VCaP (cell line): ENCODE measurements around the gene UCHL5.

Experiments used
- H3K27ac ChIP-seq: fragments of 450-650 bp; 2 replicates; pipeline ENCODE4 v1.5.1; 2017
- CTCF ChIP-seq: fragments of 450-650 bp; conservative IDR thresholded peaks from 2 replicates; pipeline ENCODE4 v1.5.1; 2017; ENCODE audit warnings: mild to moderate bottlenecking, moderate library complexity

The UCHL5 gene

DNA sequence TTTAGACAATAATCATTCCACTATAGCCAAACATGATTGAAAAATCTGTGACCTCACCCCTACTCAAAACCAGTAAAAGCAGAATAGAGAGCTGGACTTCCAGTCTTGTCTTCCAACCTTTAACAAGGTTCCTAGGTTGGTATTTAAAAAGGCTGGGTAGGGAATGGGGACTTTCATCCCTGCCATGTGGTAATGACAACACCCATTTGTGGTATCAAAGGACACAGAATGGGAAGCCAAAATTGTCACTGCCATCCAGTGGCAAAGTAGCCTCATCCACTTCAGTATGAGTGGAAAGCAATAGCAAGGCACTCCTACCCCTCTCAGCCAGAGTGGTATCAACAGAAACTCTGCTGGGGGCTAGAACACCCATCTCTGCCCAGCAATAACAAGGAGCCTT, 33.9 kb downstream of the UCHL5 start:
- TF ChIP-seq CTCF, result no peak
- no peak overlapping the region for H3K27ac ChIP-seq

- H3K27ac ChIP-seq, result no peak overlapping the region
- TF ChIP-seq CTCF, result peak; percentile 76
These were observed 39.6 kb downstream of the UCHL5 start for GRCh38 chr1:193019442-193020026.

DNA sequence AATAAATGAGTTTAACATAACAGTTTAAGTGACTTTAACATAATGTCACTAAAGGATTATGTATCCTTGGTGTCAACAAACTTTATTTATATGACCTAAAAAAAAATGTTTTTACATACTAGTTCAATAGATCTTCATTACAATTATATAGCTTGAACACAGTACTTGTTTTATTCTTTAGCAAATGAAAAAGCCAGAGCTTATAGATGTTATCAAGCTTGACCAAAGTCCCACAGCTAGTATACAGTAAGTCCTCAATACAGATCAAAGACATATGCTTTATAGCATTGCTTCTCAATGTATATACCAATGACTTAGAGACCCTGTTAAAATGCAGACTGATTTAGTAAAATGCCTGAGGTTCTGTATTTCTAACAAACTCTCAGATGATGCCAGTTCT, 42.4 kb downstream of the UCHL5 start:
- no peak overlapping the region for H3K27ac ChIP-seq
- TF ChIP-seq CTCF, result no peak

GRCh38 chr1:193014400-193014799, 44.8 kb downstream of the UCHL5 start:
- TF ChIP-seq CTCF, result no peak
- H3K27ac ChIP-seq, result no peak overlapping the region

GRCh38 chr1:193013707-193014106, 45.5 kb downstream of the UCHL5 start:
- no peak for TF ChIP-seq CTCF
- H3K27ac ChIP-seq, result no peak overlapping the region

DNA sequence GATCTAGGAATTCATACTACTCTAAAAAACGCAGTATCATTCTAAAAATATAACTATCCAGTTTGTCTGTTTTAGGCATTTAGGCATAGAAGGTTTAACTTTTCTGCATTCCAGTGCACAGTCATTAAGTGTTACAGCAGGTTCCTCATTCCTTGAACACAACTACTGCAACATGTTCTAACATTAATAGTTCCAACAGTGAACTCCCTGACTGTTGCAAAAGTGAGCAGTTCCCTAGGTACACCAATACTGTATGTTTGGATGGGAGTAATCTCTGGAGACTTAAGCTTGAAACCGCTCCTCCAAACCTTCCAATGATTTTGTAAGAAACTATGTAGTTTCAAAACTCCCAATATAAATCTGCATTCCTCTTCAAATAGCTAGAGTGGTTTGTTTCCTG, 46.2 kb downstream of the UCHL5 start:
- H3K27ac ChIP-seq, result no peak overlapping the region
- TF ChIP-seq CTCF, result no peak

DNA sequence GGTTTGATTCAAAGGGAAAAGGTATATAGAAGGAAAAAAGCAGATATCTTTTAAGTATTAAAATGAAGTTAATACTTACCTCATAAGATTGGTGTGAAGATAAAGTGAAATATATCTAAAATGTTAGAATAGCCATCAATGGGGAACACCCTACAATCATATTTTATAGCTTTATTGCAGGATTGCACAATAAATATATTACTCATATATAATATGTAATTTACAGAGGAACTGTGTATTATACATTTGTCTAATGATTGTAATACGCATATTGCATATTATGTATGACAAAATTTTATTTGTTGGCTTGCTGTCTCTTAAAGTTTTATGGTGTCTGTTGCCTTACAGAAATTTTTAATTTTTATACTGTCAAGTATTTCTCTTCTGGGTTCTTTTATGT, 47.8 kb downstream of the UCHL5 start:
- TF ChIP-seq CTCF, result no peak
- H3K27ac ChIP-seq, result no peak overlapping the region
